Uterus (tissue), 2 donors: ENCODE results near the gene CFAP92.

Experiments
- POLR2A ChIP-seq, 2 donors: fragments of 450-650 bp; IDR thresholded peaks; one replicate each; pipeline ENCODE4 v1.6.1; 2016; ENCODE audit warnings: antibody characterized with exemption in 2 of 2, mild to moderate bottlenecking in 1 of 2, moderate library complexity in 1 of 2
- TF ChIP-seq, protein P1 (sequence below), 4 experiments: fragments of 200-600 bp in 2 of 4; fragments of 450-650 bp in 2 of 4; sonication (generic) in 2 of 4; IDR thresholded peaks; one replicate each; pipeline ENCODE4 v1.5.1; 2016 to 2019; ENCODE audit warnings: antibody characterized with exemption in 4 of 4, mild to moderate bottlenecking in 2 of 4, moderate library complexity in 1 of 4

DNA sequence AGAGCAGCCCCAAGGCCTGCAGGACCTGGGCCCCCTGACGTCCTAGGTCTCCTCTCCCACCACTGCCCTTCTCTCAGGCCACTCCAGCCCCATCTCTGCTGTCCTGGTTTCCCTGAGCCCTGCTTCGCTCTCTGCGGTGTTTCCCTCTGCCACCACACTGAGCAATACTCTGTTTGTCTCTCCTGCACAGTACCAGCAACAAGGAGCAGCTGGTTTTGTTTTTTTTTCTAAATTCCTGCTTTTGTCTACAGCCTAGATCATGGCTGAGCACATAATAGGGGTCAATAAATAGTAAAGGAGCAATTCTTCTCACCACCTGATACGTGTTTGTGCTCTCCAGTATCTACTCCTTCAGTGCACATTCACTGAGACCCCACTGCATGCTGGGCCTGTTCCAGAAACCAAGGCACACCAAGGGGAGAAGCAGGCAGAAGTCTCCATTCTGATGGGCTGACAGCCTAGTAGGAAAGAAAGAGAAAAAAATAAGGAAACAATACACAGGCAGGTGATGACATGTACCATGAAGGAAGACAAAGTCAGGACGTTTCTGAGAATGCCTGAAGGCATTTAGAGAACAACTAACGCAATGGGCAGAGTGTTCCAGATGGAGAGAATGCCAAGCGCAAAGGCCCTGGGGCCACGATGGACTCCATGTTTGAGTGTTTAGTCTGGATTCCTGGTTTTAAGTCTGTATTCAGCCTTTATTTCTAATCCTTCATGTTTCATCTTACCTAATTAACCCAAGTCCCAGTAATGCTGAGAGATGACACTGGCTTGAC, 120.4 kb downstream of the CFAP92 start:
- TF ChIP-seq, protein P1, sequence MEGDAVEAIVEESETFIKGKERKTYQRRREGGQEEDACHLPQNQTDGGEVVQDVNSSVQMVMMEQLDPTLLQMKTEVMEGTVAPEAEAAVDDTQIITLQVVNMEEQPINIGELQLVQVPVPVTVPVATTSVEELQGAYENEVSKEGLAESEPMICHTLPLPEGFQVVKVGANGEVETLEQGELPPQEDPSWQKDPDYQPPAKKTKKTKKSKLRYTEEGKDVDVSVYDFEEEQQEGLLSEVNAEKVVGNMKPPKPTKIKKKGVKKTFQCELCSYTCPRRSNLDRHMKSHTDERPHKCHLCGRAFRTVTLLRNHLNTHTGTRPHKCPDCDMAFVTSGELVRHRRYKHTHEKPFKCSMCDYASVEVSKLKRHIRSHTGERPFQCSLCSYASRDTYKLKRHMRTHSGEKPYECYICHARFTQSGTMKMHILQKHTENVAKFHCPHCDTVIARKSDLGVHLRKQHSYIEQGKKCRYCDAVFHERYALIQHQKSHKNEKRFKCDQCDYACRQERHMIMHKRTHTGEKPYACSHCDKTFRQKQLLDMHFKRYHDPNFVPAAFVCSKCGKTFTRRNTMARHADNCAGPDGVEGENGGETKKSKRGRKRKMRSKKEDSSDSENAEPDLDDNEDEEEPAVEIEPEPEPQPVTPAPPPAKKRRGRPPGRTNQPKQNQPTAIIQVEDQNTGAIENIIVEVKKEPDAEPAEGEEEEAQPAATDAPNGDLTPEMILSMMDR (IDR thresholded peaks at IDR 0.05): no peak
- TF ChIP-seq POLR2A (IDR thresholded peaks at IDR 0.05): no peak
